WTC11 (cell line): ENCODE measurements around the gene KCNMB4.

Experiments used
- JUN ChIP-seq: sonication (generic); formaldehyde crosslinking; IDR thresholded peaks from 2 replicates; pipeline ENCODE4 v1.8.0; 2023; ENCODE audit warnings: mild to moderate bottlenecking, missing genetic modification reagents
- TEAD4 ChIP-seq: sonication (generic); formaldehyde crosslinking; IDR thresholded peaks from 2 replicates; pipeline ENCODE4 v1.8.0; 2022; ENCODE audit warnings: mild to moderate bottlenecking, missing genetic modification reagents
- TF ChIP-seq, protein P1 (sequence below): fragments of 200-600 bp; IDR thresholded peaks from 2 replicates; pipeline ENCODE4 v1.8.0; 2022; ENCODE audit warnings: antibody characterized with exemption
- TF ChIP-seq, protein P2 (sequence below): sonication (generic); formaldehyde crosslinking; IDR thresholded peaks from 2 replicates; pipeline ENCODE4 v1.8.1; 2023; ENCODE audit warnings: mild to moderate bottlenecking, missing genetic modification reagents, borderline replicate concordance

DNA sequence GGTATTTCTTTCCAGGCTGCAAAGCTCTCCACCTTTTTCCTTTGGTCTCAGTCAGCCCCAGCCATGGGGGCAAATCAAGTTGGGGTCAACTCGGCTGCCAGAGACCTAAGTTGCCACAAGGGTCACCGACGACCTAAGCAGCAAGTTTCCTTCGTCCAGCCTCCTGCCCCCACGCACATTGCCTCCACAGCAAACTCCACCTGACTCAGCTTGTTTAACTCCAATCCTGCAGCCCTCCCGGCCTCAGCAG is 767 bp upstream of the KCNMB4 start:
- TF ChIP-seq TEAD4 (no peak), JUN (CRISPR knock-in tag) (no peak)
- TF ChIP-seq, protein P1, sequence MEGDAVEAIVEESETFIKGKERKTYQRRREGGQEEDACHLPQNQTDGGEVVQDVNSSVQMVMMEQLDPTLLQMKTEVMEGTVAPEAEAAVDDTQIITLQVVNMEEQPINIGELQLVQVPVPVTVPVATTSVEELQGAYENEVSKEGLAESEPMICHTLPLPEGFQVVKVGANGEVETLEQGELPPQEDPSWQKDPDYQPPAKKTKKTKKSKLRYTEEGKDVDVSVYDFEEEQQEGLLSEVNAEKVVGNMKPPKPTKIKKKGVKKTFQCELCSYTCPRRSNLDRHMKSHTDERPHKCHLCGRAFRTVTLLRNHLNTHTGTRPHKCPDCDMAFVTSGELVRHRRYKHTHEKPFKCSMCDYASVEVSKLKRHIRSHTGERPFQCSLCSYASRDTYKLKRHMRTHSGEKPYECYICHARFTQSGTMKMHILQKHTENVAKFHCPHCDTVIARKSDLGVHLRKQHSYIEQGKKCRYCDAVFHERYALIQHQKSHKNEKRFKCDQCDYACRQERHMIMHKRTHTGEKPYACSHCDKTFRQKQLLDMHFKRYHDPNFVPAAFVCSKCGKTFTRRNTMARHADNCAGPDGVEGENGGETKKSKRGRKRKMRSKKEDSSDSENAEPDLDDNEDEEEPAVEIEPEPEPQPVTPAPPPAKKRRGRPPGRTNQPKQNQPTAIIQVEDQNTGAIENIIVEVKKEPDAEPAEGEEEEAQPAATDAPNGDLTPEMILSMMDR: no peak
- TF ChIP-seq, protein P2, sequence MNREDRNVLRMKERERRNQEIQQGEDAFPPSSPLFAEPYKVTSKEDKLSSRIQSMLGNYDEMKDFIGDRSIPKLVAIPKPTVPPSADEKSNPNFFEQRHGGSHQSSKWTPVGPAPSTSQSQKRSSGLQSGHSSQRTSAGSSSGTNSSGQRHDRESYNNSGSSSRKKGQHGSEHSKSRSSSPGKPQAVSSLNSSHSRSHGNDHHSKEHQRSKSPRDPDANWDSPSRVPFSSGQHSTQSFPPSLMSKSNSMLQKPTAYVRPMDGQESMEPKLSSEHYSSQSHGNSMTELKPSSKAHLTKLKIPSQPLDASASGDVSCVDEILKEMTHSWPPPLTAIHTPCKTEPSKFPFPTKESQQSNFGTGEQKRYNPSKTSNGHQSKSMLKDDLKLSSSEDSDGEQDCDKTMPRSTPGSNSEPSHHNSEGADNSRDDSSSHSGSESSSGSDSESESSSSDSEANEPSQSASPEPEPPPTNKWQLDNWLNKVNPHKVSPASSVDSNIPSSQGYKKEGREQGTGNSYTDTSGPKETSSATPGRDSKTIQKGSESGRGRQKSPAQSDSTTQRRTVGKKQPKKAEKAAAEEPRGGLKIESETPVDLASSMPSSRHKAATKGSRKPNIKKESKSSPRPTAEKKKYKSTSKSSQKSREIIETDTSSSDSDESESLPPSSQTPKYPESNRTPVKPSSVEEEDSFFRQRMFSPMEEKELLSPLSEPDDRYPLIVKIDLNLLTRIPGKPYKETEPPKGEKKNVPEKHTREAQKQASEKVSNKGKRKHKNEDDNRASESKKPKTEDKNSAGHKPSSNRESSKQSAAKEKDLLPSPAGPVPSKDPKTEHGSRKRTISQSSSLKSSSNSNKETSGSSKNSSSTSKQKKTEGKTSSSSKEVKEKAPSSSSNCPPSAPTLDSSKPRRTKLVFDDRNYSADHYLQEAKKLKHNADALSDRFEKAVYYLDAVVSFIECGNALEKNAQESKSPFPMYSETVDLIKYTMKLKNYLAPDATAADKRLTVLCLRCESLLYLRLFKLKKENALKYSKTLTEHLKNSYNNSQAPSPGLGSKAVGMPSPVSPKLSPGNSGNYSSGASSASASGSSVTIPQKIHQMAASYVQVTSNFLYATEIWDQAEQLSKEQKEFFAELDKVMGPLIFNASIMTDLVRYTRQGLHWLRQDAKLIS (CRISPR knock-in tag): no peak
